HepG2 (cell line): ENCODE data around the gene MTHFR. TPM values are rescaled to one million over a fixed set of nuclear protein-coding genes. Genes with fewer than 3 reads are reported as not detected.

Experiments used
- ATAC-seq: fragments of 200-7000 bp; cut with Tn5 transposase; 3 replicates; pipeline ENCODE4 v1.9.1; 2020; ENCODE audit warnings: mild to moderate bottlenecking, moderate library complexity
- BruUV-seq: library from RNA; stranded (reverse); fragments of 400-500 nt; replicated peaks from 2 replicates; lab custom pipeline; 2021; lab: Mats Ljungman, UMichigan
- CTCF ChIA-PET: fragments of 300-600 bp; formaldehyde crosslinking; extraction: SDS; loops from one replicate; lab custom pipeline; 2021; ENCODE audit warnings: low total read pairs, inconsistent platforms, low intra/inter-chr PET ratio; lab: Yijun Ruan, JAX
- POLR2A ChIA-PET: fragments of 350-600 bp; sonication (Branson Sonifier 250); formaldehyde crosslinking; loops from one replicate; lab custom pipeline; 2020; ENCODE audit warnings: antibody characterized with exemption, inconsistent platforms; lab: Yijun Ruan, JAX
- DNase-seq: peaks from one replicate; pipeline ENCODE4 v3.0.0-alpha.2; 2015; ENCODE audit warnings: low spot score
- FAIRE-seq: peaks from 3 replicates; lab custom pipeline; 2011; peaks lifted over from hg19 to GRCh38; lab: Jason Lieb, UNC
- H2AFZ ChIP-seq: one replicate; pipeline ENCODE4 v1.6.1; 2011; ENCODE audit warnings: low read length, inconsistent platforms
- H3K27ac ChIP-seq: fragments of 300-600 bp; 3 replicates; pipeline ENCODE4 v1.8.0; 2011; ENCODE audit warnings: mixed run types, mild to moderate bottlenecking, mixed read lengths, low read length, inconsistent platforms; ENCODE audit not compliant: insufficient read depth; ENCODE audit errors: extremely low read length
- H3K27me3 ChIP-seq, 2 experiments: fragments of 200-600 bp in 1 of 2; 2 replicates in 1 of 2; 3 replicates in 1 of 2; pipeline versions ENCODE4 v1.6.0 to v1.8.0; 2011; ENCODE audit warnings: low read length in 2 of 2, mild to moderate bottlenecking in 2 of 2, moderate library complexity in 2 of 2, inconsistent platforms in 1 of 2; ENCODE audit not compliant: insufficient read depth in 2 of 2, control insufficient read depth in 1 of 2
- H3K36me3 ChIP-seq, 2 experiments: fragments of 200-600 bp in 1 of 2; replicated peaks in 1 of 2; 2 replicates in 1 of 2; 3 replicates in 1 of 2; pipeline versions ENCODE4 v1.5.1 to v1.8.0; 2011; ENCODE audit warnings: low read length in 2 of 2, inconsistent platforms in 1 of 2; ENCODE audit not compliant: insufficient read depth in 2 of 2, control insufficient read depth in 1 of 2
- H3K4me1 ChIP-seq: 2 replicates; pipeline ENCODE4 v1.5.1; 2012; ENCODE audit warnings: low read length, inconsistent platforms; ENCODE audit not compliant: insufficient read depth
- H3K4me2 ChIP-seq: 2 replicates; pipeline ENCODE4 v1.6.0; 2011; ENCODE audit warnings: low read depth, low read length, inconsistent platforms
- H3K4me3 ChIP-seq, 3 experiments: fragments of 200-600 bp in 1 of 3; sonication (generic), shearing (Covaris generic) in 1 of 3; replicated peaks in 1 of 3; 2 replicates each; pipeline ENCODE4 v1.5.1; 2011 to 2016; ENCODE audit warnings: low read length in 3 of 3, inconsistent platforms in 2 of 3, low read depth in 2 of 3, mild to moderate bottlenecking in 2 of 3, control low read depth in 1 of 3, mixed read lengths in 1 of 3; ENCODE audit not compliant: insufficient read depth in 1 of 3
- H3K79me2 ChIP-seq: one replicate; pipeline ENCODE4 v1.6.1; 2011; ENCODE audit warnings: low read length, inconsistent platforms; ENCODE audit not compliant: insufficient read depth
- H3K9ac ChIP-seq: 2 replicates; pipeline ENCODE4 v1.6.0; 2011; ENCODE audit warnings: mild to moderate bottlenecking, low read depth, low read length, inconsistent platforms; ENCODE audit not compliant: insufficient read depth
- H3K9me3 ChIP-seq: 2 replicates; pipeline ENCODE4 v1.5.1; 2012; ENCODE audit warnings: mild to moderate bottlenecking, low read length
- H4K20me1 ChIP-seq: 2 replicates; pipeline ENCODE4 v1.6.0; 2011; ENCODE audit warnings: inconsistent platforms, mild to moderate bottlenecking, low read length, moderate library complexity; ENCODE audit not compliant: insufficient read depth
- DBP ChIP-seq: sonication (generic); formaldehyde crosslinking; IDR thresholded peaks from 2 replicates; pipeline ENCODE4 v1.4.0; 2020; ENCODE audit warnings: missing genetic modification reagents; ENCODE audit errors: not compliant biosample characterization
- GABPB1 ChIP-seq: IDR thresholded peaks from 2 replicates; pipeline ENCODE4 v1.6.1; 2016; ENCODE audit warnings: mild to moderate bottlenecking, missing genetic modification reagents, moderate library complexity, missing compliant biosample characterization
- HNF1A ChIP-seq, 2 experiments: sonication (generic) in 1 of 2; formaldehyde crosslinking in 1 of 2; IDR thresholded peaks; 2 replicates each; pipeline versions ENCODE4 v1.4.0 to v1.6.1; 2016 to 2020; ENCODE audit warnings: borderline replicate concordance in 1 of 2, low read depth in 1 of 2, mild to moderate bottlenecking in 1 of 2, missing genetic modification reagents in 1 of 2
- MAZ ChIP-seq, 2 experiments: sonication (generic) in 1 of 2; formaldehyde crosslinking in 1 of 2; IDR thresholded peaks; 2 replicates each; pipeline versions ENCODE4 v1.5.0 to v1.6.1; 2012 to 2020; ENCODE audit warnings: low read depth in 2 of 2, mild to moderate bottlenecking in 2 of 2, borderline replicate concordance in 1 of 2, improper control_type of control experiment in 1 of 2, low read length in 1 of 2, missing genetic modification reagents in 1 of 2, moderate library complexity in 1 of 2
- RFX1 ChIP-seq: fragments of 450-650 bp; IDR thresholded peaks from 2 replicates; pipeline ENCODE4 v1.6.1; 2017
- ZMAT3 ChIP-seq: sonication (generic); formaldehyde crosslinking; conservative IDR thresholded peaks from 2 replicates; pipeline ENCODE4 v1.7.0; 2021; ENCODE audit warnings: missing genetic modification reagents
- ZNF101 ChIP-seq: sonication (generic); formaldehyde crosslinking; IDR thresholded peaks from 2 replicates; pipeline ENCODE4 v1.4.0; 2020; ENCODE audit warnings: mild to moderate bottlenecking, low read depth, missing genetic modification reagents, borderline replicate concordance
- ZNF17 ChIP-seq: sonication (generic); formaldehyde crosslinking; IDR thresholded peaks from 2 replicates; pipeline ENCODE4 v1.5.0; 2020; ENCODE audit warnings: mild to moderate bottlenecking, missing genetic modification reagents
- WGBS: methylation state at CpG from one replicate; pipeline ENCODE4 v1.1.6; 2017; ENCODE audit warnings: low lambda C conversion rate; 5-methylcytosine and 5-hydroxymethylcytosine counted together
- in situ Hi-C: cut with HindIII; loops from 2 replicates; pipeline ENCODE4 v1.10.0; 2017; ENCODE audit warnings: low pct_unique_long_range_greater_than_20kb; ENCODE audit not compliant: extremely low pct_ligation_motif_present
- intact Hi-C: fragments of 100-400 bp; cut with micrococcal nuclease; formaldehyde crosslinking; loops from one replicate; pipeline ENCODE4 v1.10.0; 2022; ENCODE audit not compliant: unreplicated experiment
- polyA plus RNA-seq, 8 experiments: library from polyadenylated mRNA; depleted of rRNA in 3 of 8; stranded (reverse) in 7 of 8; unstranded in 1 of 8; fragments of >200 nt; fragmentation: Illumina TruSeq in 4 of 8; extraction: Trizol in 4 of 8; gene quantifications; 2 replicates each; pipeline versions ENCODE4 v1.2.1 to v1.2.3, GENCODE V29; 2011 to 2016; ENCODE audit warnings: low read depth in 4 of 8, missing spikeins in 1 of 8, mixed read lengths in 1 of 8; ENCODE audit not compliant: insufficient read depth in 1 of 8
- total RNA-seq, 5 experiments: library from RNA; depleted of rRNA; stranded (reverse); fragments of >200 nt; fragmentation: Illumina TruSeq; extraction: Trizol; gene quantifications; 2 replicates each; pipeline ENCODE4 v1.2.3, GENCODE V29; 2016; ENCODE audit warnings: low read depth in 1 of 5

Gene MTHFR
- total and polyA plus RNA-seq, 2 of the 13 experiments (the other 11 are each of a cell fraction or from before 2014, with no cell fraction given) = 3.8 to 8.2 TPM

- H3K9me3 ChIP-seq = no peaks in the 10 kb centered on the region
- no peak overlapping the region for H2AFZ ChIP-seq
- FAIRE-seq = no peak
- H3K36me3 ChIP-seq = no peaks in the 10 kb centered on the region
- H3K4me3 ChIP-seq = no peak overlapping the region
- no peak overlapping the region for H3K9ac ChIP-seq
- in situ Hi-C loops (loop anchor here (10.0 kb wide), 1 partner anchor 65 kb away; the partner anchor contains the start of gene DRAXIN), intact Hi-C loops (no loop called here)
- ChIA-PET CTCF (no interaction called here), POLR2A (no interaction called here)
- no peak for TF ChIP-seq ZNF17 (CRISPR knock-in tag)
- TF ChIP-seq DBP (CRISPR knock-in tag) = no peak
- TF ChIP-seq ZMAT3 (CRISPR knock-in tag) = no peak
- TF ChIP-seq ZNF101 (CRISPR knock-in tag) = no peak
- no peak for TF ChIP-seq HNF1A (IDR thresholded peaks at IDR 0.05; ENCODE audit: low read depth)
- TF ChIP-seq HNF1A (CRISPR knock-in tag; IDR thresholded peaks at IDR 0.05; ENCODE audit: borderline replicate concordance) = no peak
- no peak for TF ChIP-seq MAZ (IDR thresholded peaks at IDR 0.05; ENCODE audit: borderline replicate concordance, low read depth, low read length)
- TF ChIP-seq MAZ (CRISPR knock-in tag; IDR thresholded peaks at IDR 0.05; ENCODE audit: low read depth) = no peak
- TF ChIP-seq RFX1 = no peak
- TF ChIP-seq GABPB1 (CRISPR knock-in tag) = no peak
- ATAC-seq = no peak
- 56% methylated on average over 4 of the region's 4 CpGs for WGBS
- 0 out of 2 replicates have a peak, but pooled peaks cover 6% of the 10 kb centered on the region for H3K4me1 ChIP-seq
- H4K20me1 ChIP-seq = no peaks in the 10 kb centered on the region
- H3K27ac ChIP-seq = no peak overlapping the region
- H3K4me2 ChIP-seq = no peak overlapping the region
- BruUV-seq = no TSS peak
- peaks cover 7 to 26% of the 10 kb centered on the region in 2 experiments; a peak in 4 of 5 replicates for H3K27me3 ChIP-seq
- H3K79me2 ChIP-seq = no peaks in the 10 kb centered on the region
- DNase-seq = no peak
Observed at GRCh38 chr1:11759791-11760190, 46.0 kb downstream of the MTHFR start.
